NCI-H1417 treated with DMSO at 0.1 percent for 48 hours (cell line): ENCODE results near the gene ANO4.
"Not testable (repeated sequence)": the region's sequence is repeated elsewhere in the genome, so short reads cannot be mapped to it uniquely, and the experiment has no call there.

ENCODE experiments used
- DNase-seq: peaks from one replicate; lab custom pipeline; 2025; lab: John Stamatoyannopoulos, UW

Gene ANO4

DNA sequence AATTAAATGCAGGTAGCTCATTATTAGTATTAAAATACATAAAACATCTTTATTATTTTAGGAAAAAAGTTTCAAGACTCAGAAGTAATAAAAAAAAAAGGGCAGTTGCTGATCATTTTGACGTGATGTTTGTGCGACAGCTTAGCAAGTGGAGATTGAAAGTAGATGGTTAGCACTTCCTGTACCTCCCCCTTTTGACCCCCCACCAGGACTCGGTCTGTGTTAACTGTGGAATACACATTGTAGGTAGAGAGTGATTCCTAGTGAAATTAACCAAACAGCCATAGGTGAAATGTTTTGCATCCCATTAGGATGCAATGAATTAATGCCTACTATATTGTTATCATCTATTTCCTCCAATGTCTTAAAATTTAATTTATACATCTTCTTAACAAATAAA lies 294.7 kb downstream of the ANO4 start:
- no peak for DNase-seq

DNA sequence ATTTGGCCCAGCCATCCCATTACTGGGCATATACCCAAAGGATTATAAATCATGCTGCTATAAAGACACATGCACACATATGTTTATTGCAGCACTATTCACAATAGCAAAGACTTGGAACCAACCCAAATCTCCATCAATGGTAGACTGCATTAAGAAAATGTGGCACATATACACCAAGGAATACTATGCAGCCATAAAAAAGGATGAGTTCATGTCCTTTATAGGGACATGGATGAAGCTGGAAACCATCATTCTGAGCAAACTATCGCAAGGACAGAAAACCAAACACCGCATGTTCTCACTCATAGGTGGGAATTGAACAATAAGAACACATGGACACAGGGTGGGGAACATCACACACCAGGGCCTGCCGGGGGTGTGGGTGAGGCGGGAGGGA lies 295.6 kb downstream of the ANO4 start:
- DNase-seq = not testable (repeated sequence)

DNA sequence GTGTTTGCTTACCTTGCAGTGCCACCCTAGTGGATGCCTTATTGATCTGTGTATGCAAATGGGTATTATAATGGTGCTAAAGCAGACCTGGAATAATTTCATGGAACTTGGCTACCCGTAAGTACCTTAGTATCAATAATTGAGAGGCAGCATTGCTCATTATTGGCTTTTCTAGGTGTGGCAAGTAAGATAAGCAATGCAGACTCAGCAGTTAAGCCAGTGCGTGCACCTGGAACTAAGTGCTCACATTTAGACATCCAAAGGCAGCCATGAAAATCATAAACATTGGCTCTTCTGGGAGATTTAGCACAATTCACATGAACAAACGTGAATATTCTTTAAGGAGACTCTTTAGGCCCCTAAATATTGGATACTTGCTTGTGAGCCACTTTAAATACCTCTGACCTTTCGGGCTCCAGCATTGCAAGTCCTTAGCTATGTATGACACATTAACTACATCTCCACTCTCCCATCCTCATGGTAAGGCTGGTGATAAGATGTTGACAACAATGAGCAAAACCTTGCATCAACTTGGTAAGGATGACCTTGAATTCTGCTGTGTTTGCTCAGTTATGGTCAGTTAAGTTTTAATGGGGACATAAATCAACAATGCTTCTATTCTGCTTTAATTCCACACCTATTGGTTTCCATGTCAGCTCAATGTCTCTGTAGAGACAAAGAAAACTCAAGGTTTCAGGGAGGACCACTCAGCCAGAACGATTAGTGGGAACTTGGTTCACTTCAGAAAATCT lies 303.4 kb downstream of the ANO4 start:
- DNase-seq = no peak

GRCh38 chr12:101107032-101107763 lies 312.6 kb downstream of the ANO4 start:
- no peak for DNase-seq

DNA sequence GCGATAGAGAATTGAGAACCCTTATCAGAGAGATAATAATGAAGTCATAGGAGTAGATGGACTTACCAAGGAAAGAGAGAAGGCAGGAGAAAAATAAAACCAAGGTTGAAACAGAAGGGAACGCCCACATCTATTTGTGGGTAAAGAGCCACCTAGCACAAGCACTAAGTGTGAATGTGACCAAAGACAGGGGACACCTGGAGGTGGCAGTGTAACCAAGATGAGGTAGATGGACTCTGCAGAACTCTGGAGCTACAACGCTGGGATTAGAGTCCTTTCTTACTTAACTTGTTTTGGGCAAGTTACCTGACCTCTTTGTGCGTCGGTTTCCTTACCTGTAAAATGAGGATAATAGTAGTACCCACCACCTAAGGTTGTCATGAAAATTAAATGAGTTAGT lies 313.6 kb downstream of the ANO4 start:
- DNase-seq = no peak

- no peak for DNase-seq
Measured at GRCh38 chr12:101110866-101111265, 316.3 kb downstream of the ANO4 start.

- DNase-seq = no peak
Measured at GRCh38 chr12:101111441-101111840, 316.9 kb downstream of the ANO4 start.

DNA sequence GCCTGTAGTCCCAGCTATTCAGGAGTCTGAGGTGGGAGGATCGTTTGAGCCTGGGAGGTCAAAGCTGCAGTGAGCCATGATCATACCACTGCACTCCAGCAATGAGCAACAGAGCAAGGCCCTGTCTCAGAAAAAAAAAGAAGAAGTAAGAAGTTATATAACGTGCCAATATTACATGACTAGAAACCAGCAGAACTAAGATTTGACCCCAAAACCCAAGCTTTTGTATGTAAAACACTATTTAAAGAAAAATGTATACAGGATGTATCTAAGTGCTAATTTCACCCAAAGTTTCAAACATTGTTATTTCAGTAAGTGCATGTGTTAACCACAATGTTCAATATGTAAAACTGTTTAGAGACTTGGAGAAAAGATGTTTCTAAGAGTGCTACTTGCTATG lies 320.8 kb downstream of the ANO4 start:
- no peak for DNase-seq

GRCh38 chr12:101116911-101117310 lies 322.3 kb downstream of the ANO4 start:
- no peak for DNase-seq

DNA sequence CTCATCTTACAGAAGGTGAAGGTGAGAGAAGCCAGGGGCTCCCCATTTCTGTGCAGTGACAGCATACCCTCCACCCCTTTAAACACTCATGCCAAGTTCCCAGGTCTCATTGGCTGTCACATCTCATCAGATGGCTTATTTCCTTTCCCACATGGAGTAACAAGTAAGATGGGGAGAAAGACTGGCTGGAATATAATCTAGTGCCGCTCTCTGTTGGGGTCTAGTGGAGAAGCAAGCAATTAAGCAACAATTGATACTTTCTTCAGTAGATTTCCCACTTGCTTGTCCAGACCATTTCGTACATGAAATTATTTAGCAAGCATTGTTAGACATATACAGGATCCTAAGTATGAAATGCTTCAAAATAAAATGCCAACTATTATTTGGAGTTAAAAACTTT lies 323.3 kb downstream of the ANO4 start:
- DNase-seq = no peak

DNA sequence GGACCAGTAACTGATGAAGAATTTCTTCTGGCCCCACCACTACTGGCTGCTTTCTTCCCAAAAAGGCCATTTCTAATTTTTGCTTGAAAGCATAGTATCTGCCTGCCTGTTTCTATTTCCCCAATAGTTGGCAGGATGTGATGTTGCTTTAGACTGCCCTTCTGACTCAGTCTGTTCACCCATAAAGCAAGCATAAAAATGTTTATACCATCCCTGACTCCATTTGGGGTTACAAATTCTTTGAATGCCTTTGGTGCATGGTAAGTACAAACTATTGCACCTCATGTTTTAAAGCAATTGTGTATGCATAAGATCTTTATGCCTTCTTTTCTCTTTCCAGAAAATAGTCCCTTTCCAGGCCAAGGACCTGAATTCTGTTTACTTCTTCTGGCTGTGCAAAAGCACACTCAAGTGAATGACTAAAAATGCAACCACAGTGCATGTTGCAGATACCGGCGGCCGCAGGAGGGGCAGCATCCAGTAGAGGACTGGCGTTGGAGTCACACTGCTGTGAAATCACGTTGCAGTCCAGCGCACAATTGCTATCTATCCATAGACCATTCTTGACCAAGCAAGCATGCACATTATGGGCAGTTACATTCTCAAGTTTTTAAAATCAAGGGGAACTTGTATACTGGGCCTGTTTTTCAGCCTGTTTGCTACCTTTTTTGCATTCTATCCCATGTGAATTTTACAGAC lies 333.1 kb downstream of the ANO4 start:
- no peak for DNase-seq

GRCh38 chr12:101145777-101146431 lies 351.3 kb downstream of the ANO4 start:
- not testable (repeated sequence) for DNase-seq

DNA sequence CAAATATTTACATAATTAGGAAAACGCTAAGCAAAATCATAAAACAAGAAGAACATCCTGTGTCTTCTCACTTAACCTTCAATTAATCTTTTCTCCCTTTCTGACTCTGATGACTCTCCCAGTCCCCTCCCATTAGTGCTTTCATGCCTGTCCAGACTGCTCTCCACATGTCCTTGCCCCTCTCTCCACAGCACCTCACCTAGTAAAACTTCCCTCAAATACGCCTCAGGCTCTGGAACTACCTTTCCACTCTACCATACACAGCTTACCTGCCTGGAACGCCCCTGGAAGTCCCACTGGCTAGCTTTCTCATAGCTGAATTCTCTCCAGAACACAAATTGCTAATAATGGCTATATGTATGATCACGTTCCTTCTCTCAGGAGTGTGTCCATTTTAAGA lies 370.7 kb downstream of the ANO4 start:
- DNase-seq = no peak

DNA sequence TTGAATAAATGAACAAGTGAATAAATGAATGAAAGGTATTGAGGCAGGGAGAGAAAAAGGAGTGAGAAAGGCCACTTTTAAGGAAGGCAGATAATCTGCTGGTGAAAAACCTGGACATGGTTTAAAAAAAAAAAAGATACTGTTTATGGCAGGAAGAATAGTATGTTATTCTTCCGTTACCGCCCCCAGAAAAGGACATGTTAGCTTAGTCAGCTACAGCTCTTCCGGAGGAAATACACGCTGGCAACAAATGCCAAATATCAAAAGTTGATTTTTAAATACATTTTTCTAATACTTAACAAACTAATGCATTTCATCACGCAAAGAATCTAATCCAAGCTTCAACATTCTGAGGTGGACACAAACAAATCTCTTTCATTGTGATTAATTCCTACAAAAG lies 372.3 kb downstream of the ANO4 start:
- no peak for DNase-seq

- no peak for DNase-seq
Measured at GRCh38 chr12:101168001-101168400, 373.4 kb downstream of the ANO4 start.

GRCh38 chr12:101172316-101172715 lies 377.7 kb downstream of the ANO4 start:
- DNase-seq = no peak

- no peak for DNase-seq
Measured at GRCh38 chr12:101173197-101173749, 378.7 kb downstream of the ANO4 start.

DNA sequence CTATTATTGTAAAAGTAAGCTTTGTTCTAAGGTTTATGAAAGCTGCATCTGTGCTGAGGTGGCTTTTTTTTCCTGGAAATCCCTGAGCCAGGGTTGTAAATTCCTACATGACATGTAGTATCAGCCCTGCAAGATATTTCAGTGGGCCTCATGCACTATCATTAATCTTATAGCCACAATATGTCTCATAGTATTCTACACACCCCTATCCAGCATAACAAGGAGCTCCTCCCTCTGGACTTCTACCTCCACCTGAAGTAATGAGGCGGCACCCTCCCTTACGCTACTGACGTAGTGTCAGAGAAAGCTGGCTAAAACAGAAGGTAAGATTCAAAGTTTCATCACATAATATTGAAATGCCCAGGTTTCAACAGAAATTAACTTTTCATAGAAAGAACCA lies 380.0 kb downstream of the ANO4 start:
- DNase-seq = no peak
